ENCODE results near the gene ARID3C. TPM values are rescaled to one million over a fixed set of nuclear protein-coding genes. Genes with fewer than 3 reads are reported as not detected.
A peak's percentile ranks its signal among the peaks of the same experiment; 100 is the strongest.

ARID3C gene
- polyA plus RNA-seq, 1 of the 3 experiments (the other 2 are of a cell fraction): 0.08 TPM

GRCh38 chr9:34576597-34577399, 52.1 kb downstream of the ARID3C start:
- H3K27me3 ChIP-seq (ENCODE audit: insufficient read depth): peaks cover 25% of the 10 kb centered on the region
- WGBS (ENCODE audit: low lambda C conversion rate): 79% methylated on average over 9 of the region's 14 CpGs

More at GRCh38 chr9:34576597-34577399, 52.1 kb downstream of the ARID3C start:
- no peak overlapping the region for H2AFZ ChIP-seq (ENCODE audit: low read depth)
- H3F3A ChIP-seq (replicated peaks; ENCODE audit: insufficient read depth): no peaks in the 10 kb centered on the region
- no peaks in the 10 kb centered on the region for H4K20me1 ChIP-seq (ENCODE audit: insufficient read depth)
- TF ChIP-seq USF1 (IDR thresholded peaks at IDR 0.05; ENCODE audit: borderline replicate concordance, low read depth) (no peak), REST (IDR thresholded peaks at IDR 0.05; ENCODE audit: low read depth, low read length) (peak; percentile 72; the same call in 1 of the 2 replicates)
- ChIA-PET POLR2A (interaction anchor here (0.7 to 1.7 kb wide), 2 partner anchors 22 to 121 kb away, joined by 4 read pairs; no protein-coding TSS in a partner anchor), CTCF (interaction anchor here (0.9 to 12.0 kb wide), 8 partner anchors 12 to 244 kb away, joined by 3 to 129 read pairs (median 5); partner anchors contain the start of gene CNTFR)
- no peak overlapping the region for H3K9ac ChIP-seq
- H3K9me3 ChIP-seq: no peaks in the 10 kb centered on the region
- peak overlapping the region in 1 of 2 experiments; percentile 75; a peak in 2 of 4 replicates for H3K27ac ChIP-seq (ENCODE audit: low read depth in 2 of 2, low read length in 1 of 2)
- no peak overlapping the region; a peak in 1 of 4 replicates for H3K4me3 ChIP-seq (ENCODE audit: low read depth in 2 of 2, low read length in 1 of 2)
- H3K36me3 ChIP-seq (replicated peaks in 1 of 2; ENCODE audit: control insufficient read depth in 1 of 2, insufficient read depth in 2 of 2, low read length in 1 of 2): no peaks in the 10 kb centered on the region
- H3K79me2 ChIP-seq (ENCODE audit: insufficient read depth): no peaks in the 10 kb centered on the region
- H3K4me1 ChIP-seq (ENCODE audit: control insufficient read depth in 1 of 2, insufficient read depth in 2 of 2, low read depth in 1 of 2, low read length in 1 of 2): peaks cover 0 to 86% of the 10 kb centered on the region in 2 experiments; a peak in 1 of 4 replicates
- peak; percentile 67 for DNase-seq
- no peaks in the 10 kb centered on the region for H3K9me2 ChIP-seq
- no peak overlapping the region for H3K4me2 ChIP-seq
